Measurements from ENCODE around the gene LRGUK.

LRGUK gene

GRCh38 chr7:134308548-134308947 is 181.4 kb downstream of the LRGUK start:
- no peak for DNase-seq (ENCODE audit: low read depth)

GRCh38 chr7:134311807-134312206 is 184.7 kb downstream of the LRGUK start:
- DNase-seq (ENCODE audit: low read depth): no peak

GRCh38 chr7:134312717-134313116 is 185.6 kb downstream of the LRGUK start:
- no peak for DNase-seq (ENCODE audit: low read depth)

GRCh38 chr7:134313543-134313942 is 186.4 kb downstream of the LRGUK start:
- DNase-seq (ENCODE audit: low read depth): no peak

Data from CMK (cell line).